ENCODE measurements around the gene CD68.

Gene CD68

DNA sequence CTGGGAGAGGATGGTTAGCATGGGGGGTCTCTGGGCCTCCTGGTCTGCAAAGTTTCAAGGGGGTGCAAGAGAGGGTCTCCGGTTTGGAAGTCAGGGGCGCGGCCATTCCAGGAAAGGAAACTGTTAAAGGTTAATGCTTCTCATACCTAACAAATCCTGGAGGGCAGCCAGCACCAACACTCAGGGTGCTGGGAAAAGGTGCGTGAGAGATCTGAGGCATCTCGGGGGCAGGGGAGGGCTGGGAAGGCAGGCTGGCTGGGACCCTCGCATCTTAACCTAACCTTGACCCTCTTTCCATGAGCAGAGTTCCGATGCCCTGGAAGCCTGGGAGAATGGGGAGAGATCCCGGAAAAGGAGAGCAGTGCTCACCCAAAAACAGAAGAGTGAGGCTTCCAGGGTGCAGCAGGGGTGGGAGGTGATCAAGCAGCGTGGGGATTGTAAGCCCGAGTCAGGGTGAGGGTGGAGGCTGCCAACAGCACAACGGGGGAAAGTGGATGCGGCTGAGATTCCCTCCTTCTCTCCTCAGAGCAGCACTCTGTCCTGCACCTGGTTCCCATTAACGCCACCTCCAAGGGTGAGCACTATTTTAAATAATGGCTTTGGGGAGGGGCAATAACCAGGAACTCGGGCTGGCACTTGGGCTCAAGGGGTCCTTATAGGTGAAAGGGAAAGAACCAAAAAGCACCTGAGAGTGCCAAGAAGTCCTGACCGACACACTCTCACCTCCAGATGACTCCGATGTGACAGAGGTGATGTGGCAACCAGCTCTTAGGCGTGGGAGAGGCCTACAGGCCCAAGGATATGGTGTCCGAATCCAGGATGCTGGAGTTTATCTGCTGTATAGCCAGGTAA is 19.9 kb upstream of the CD68 start:
- no peak for DNase-seq

DNA sequence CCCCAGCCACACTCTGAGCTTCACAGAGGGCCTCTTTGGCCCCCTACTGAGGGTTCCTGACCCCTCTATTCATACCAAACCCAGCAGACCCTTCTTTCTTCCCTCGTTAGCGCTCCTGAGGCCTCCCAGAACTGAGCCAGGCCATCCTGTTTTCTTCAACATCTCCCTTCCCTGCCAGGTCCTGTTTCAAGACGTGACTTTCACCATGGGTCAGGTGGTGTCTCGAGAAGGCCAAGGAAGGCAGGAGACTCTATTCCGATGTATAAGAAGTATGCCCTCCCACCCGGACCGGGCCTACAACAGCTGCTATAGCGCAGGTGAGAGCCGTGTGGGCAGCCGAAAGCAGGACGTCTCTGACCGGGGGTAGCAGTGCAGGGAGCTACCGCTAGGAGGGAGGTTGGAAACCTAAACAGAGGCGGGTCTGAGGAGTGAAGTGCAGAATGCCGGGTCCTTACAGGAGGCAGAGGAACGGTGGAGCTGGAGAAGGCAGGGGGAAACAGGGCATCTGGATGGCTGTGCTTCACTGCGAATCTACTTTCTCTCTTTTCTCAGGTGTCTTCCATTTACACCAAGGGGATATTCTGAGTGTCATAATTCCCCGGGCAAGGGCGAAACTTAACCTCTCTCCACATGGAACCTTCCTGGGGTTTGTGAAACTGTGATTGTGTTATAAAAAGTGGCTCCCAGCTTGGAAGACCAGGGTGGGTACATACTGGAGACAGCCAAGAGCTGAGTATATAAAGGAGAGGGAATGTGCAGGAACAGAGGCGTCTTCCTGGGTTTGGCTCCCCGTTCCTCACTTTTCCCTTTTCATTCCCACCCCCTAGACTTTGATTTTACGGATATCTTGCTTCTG is 19.0 kb upstream of the CD68 start:
- DNase-seq = peak in 1 of 14 donors; percentile 37

DNA sequence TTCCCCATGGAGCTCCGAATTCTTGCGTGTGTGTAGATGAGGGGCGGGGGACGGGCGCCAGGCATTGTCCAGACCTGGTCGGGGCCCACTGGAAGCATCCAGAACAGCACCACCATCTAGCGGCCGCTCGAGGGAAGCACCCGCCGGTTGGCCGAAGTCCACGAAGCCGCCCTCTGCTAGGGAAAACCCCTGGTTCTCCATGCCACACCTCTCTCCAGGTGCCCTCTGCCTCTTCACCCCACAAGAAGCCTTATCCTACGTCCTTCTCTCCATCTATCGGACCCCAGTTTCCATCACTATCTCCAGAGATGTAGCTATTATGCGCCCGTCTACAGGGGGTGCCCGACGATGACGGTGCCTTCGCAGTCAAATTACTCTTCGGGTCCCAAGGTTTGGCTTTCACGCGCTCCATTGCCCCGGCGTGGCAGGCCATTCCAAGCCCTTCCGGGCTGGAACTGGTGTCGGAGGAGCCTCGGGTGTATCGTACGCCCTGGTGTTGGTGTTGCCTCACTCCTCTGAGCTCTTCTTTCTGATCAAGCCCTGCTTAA is 18.3 kb upstream of the CD68 start:
- DNase-seq = peak in 12 of 14 donors; percentile 57 to 86 (median 78)

DNA sequence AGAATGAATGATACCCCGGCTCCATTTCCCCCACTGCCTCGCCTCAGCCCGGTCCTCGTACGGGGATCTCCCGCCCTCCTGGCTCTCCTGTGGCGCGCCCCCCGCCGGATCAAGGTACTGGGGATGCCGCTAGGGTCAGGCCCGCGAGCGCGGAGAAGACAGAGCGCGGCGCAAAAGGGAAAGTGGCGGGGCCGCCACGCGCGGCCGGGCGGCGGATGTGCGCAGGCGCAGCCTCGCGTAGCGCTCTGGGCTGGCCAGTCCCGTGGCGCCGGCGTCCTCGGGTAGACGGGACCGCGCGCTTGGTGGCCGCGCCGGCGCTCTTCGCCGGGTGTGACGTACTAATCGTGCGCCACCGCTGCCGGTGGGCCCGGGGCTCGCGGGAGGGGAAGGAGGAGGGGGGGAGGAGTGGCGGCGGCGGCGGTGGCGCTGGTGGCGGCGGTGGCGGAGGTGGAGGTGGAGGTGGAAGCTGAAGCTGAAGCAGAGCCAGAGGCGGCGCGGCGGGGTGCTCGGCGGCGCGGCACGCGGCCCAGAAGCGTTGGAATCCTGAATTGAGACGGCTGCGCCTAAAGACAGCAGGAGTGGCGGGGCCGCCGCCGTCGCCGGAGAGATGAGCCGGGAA is 17.7 kb upstream of the CD68 start, which contains the start of gene SENP3:
TSS of gene SENP3 (plus strand) at position 331 of the 619 bp plus-strand sequence. CDS start 1,158 bp downstream, outside the sequence.
- DNase-seq = peak; percentile 38 to 95 (median 82)

- DNase-seq = no peak
Observed at GRCh38 chr17:7562208-7562605, 17.2 kb upstream of the CD68 start.

- DNase-seq = no peak
Observed at GRCh38 chr17:7563115-7563869, 16.1 kb upstream of the CD68 start.

- DNase-seq = no peak
Observed at GRCh38 chr17:7569571-7569970, 9.9 kb upstream of the CD68 start.

DNA sequence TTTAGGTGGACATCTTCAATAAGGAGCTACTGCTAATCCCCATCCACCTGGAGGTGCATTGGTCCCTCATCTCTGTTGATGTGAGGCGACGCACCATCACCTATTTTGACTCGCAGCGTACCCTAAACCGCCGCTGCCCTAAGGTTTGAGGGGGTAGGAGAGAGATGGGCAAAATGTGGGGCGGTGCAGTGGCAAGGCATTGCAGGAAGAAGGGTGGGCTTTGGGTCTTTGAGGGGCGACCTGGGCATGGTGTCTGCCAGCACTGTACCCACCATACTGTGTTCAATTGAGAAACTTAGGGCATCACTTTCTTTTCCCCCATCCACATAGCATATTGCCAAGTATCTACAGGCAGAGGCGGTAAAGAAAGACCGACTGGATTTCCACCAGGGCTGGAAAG is 9.1 kb upstream of the CD68 start:
- no peak for DNase-seq

DNA sequence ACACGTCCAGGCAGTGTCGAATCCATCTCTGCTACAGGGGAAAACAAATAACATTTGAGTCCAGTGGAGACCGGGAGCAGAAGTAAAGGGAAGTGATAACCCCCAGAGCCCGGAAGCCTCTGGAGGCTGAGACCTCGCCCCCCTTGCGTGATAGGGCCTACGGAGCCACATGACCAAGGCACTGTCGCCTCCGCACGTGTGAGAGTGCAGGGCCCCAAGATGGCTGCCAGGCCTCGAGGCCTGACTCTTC is 7.2 kb upstream of the CD68 start:
- DNase-seq = no peak

- peak; percentile 87 to 100 (median 98) for DNase-seq
Observed at GRCh38 chr17:7572588-7573323, 6.7 kb upstream of the CD68 start.

DNA sequence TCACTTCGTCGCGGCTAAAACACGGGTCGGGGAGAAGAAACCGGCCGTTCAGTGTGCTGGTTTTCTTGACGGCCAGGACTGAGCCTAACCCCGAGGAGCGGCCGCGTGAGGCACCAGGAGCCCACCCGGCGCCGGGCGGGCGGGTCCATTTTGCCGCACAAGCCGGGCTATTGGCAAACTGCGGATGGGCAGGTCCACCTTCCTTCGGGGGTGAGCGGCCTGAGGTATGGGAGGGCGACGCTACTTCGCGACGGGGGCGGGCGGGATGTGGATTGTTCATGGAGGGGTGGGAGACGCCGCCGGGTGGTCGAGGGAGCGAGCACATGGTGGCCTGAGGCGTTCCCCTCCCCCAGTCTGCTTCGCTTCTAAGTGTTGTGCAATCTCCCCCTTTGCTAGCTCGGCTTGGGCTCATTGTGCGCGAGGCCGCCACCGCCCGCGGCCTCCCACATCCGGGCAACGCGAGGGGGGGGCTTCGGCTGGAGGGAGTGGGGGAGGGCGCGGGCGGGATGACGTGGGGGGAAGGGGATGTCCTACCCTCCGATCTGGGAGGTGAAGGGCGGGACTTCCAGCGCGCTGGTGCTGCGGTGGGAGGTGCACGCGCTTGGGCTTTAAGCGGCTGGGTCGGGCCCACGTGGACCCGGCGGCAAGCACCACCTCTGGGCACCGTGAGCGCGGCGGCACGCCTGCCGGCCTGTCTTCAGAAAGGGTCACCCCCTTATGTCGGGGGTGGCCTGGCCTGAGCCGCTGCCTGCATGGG is 5.9 kb upstream of the CD68 start:
- DNase-seq = peak; percentile 55 to 95 (median 82)

- no peak for DNase-seq
Observed at GRCh38 chr17:7574176-7574953, 5.1 kb upstream of the CD68 start.

DNA sequence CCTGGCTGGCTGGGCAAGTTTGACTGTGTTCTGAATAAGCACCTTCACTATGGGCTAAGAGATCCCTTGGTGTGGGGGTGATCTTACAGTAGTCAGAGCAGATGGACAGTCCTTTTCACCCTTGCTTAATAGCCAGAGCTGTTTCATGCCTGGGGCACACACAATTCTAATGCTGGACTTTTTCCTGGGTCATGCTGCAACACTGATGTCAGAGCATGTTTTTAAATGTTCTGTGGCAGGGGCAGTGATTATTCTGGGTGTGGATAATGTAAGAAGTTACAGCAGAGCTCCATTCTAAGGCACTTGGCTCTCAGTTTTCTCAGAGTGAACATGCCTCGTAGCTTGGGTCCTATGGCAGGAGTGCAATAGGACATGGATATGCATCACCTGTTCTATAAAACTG is 4.0 kb upstream of the CD68 start:
- DNase-seq = no peak

- no peak for DNase-seq
Observed at GRCh38 chr17:7575959-7576358, 3.5 kb upstream of the CD68 start.

DNA sequence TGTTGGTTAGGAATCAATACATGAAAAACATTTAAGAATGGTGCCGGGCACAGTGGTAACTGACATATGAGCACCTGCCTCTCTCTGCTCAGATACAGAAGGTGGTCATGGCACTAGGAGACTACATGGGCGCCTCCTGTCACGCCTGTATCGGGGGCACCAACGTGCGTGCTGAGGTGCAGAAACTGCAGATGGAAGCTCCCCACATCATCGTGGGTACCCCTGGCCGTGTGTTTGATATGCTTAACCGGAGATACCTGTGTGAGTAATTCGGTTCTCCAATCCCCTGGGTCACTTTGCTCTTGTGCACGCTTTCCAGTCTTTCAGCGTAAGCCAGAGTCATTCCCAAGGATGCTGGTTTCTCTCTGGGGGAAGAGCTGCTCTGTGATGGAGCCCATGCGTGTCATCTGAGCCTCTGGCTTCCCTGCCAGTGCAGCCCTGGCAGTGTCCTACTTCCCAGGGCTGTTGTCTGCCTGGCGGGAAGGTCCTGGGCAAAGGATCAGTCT is 3.0 kb upstream of the CD68 start:
- peak in 1 of 14 donors; percentile 40 for DNase-seq

DNA sequence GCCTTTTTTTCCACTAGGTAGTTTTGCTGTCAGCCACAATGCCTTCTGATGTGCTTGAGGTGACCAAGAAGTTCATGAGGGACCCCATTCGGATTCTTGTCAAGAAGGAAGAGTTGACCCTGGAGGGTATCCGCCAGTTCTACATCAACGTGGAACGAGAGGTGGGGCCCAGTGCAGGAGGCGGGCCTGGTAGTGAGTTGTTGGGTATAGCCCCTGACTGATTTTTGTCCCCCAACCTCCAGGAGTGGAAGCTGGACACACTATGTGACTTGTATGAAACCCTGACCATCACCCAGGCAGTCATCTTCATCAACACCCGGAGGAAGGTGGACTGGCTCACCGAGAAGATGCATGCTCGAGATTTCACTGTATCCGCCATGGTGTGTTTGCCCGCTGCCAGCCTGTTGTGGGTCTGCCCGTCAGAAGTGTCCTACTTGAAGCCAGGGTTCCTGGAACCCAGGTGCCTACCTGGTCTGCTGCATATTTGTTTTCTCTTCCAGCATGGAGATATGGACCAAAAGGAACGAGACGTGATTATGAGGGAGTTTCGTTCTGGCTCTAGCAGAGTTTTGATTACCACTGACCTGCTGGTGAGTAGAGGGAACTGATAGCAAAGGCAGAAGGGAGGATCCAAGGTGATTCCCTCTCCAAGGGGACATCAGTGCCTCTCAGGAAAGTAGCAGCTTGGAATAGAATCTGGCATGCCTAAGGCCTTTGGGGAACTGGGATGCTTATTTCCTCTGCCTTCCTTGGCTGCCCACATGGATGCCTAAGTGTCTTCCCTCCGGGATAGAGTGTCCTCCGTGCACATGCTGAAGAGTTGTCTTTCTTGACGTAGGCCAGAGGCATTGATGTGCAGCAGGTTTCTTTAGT is 1.9 kb upstream of the CD68 start:
- DNase-seq = no peak

DNA sequence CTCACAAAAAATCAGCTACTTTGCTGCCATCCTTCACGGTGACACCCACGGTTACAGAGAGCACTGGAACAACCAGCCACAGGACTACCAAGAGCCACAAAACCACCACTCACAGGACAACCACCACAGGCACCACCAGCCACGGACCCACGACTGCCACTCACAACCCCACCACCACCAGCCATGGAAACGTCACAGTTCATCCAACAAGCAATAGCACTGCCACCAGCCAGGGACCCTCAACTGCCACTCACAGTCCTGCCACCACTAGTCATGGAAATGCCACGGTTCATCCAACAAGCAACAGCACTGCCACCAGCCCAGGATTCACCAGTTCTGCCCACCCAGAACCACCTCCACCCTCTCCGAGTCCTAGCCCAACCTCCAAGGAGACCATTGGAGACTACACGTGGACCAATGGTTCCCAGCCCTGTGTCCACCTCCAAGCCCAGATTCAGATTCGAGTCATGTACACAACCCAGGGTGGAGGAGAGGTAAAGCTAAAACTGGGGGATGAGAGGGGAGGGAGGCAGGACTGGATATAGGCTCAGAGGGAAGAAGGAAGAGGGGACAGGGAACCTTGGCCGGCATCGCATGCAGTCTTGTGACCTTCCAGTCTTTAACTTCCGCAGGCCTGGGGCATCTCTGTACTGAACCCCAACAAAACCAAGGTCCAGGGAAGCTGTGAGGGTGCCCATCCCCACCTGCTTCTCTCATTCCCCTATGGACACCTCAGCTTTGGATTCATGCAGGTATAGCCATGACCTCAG is 581 bp downstream of the CD68 start:
- no peak for DNase-seq

All from C1 segment of cervical spinal cord (tissue), 14 donors.